OCI-M2 (cell line): Measurements from ENCODE around the gene FIGLA.

Source experiments
- DNase-seq: peaks from one replicate; lab custom pipeline; 2025; ENCODE audit not compliant: unreplicated experiment; lab: John Stamatoyannopoulos, UW

The FIGLA gene

GRCh38 chr2:70776266-70776665 lies 14.2 kb downstream of the FIGLA start:
- no peak for DNase-seq

- no peak for DNase-seq
Observed at GRCh38 chr2:70775141-70775540, 15.3 kb downstream of the FIGLA start.

GRCh38 chr2:70772486-70773155 lies 17.8 kb downstream of the FIGLA start:
- DNase-seq, result no peak

GRCh38 chr2:70771446-70771845 lies 19.0 kb downstream of the FIGLA start:
- DNase-seq, result no peak

GRCh38 chr2:70769450-70769849 lies 21.0 kb downstream of the FIGLA start:
- no peak for DNase-seq

- no peak for DNase-seq
Observed at GRCh38 chr2:70768590-70769085, 21.8 kb downstream of the FIGLA start.

GRCh38 chr2:70767699-70768589 lies 22.5 kb downstream of the FIGLA start, which contains the start of gene ADD2:
ADD2 (minus strand) TSS chr2:70768200; CDS start chr2:70706408, 61,792 bp downstream.
- no peak for DNase-seq

GRCh38 chr2:70767079-70767698 lies 23.3 kb downstream of the FIGLA start:
- no peak for DNase-seq

- no peak for DNase-seq
Observed at GRCh38 chr2:70766357-70767078, 23.9 kb downstream of the FIGLA start.

GRCh38 chr2:70765507-70765906 lies 24.9 kb downstream of the FIGLA start:
- DNase-seq, result no peak

GRCh38 chr2:70759446-70759845 lies 31.0 kb downstream of the FIGLA start:
- no peak for DNase-seq

GRCh38 chr2:70757966-70758365 lies 32.5 kb downstream of the FIGLA start:
- DNase-seq, result no peak

GRCh38 chr2:70757360-70757759 lies 33.1 kb downstream of the FIGLA start:
- DNase-seq, result no peak

- DNase-seq, result no peak
Observed at GRCh38 chr2:70756128-70756527, 34.3 kb downstream of the FIGLA start.

GRCh38 chr2:70753902-70754301 lies 36.5 kb downstream of the FIGLA start:
- no peak for DNase-seq

GRCh38 chr2:70753031-70753430 lies 37.4 kb downstream of the FIGLA start:
- no peak for DNase-seq

- no peak for DNase-seq
Observed at GRCh38 chr2:70752396-70752795, 38.0 kb downstream of the FIGLA start.

- DNase-seq, result no peak
Observed at GRCh38 chr2:70751881-70752280, 38.6 kb downstream of the FIGLA start.

- no peak for DNase-seq
Observed at GRCh38 chr2:70750320-70750719, 40.1 kb downstream of the FIGLA start.

GRCh38 chr2:70748002-70748784 lies 42.2 kb downstream of the FIGLA start:
- DNase-seq, result no peak
